Midbrain (tissue), 1 donor: ENCODE measurements around the gene RPS6KB1.
"Not testable (repeated sequence)": the region's sequence is repeated elsewhere in the genome, so short reads cannot be mapped to it uniquely, and the experiment has no call there.

Experiments used
- DNase-seq: peaks from one replicate; lab custom pipeline; 2025; lab: John Stamatoyannopoulos, UW

The RPS6KB1 gene

GRCh38 chr17:59872351-59872750, 20.6 kb upstream of the RPS6KB1 start:
- no peak for DNase-seq

GRCh38 chr17:59873414-59873813, 19.5 kb upstream of the RPS6KB1 start:
- DNase-seq, result not testable (repeated sequence)

- DNase-seq, result no peak
Measured at GRCh38 chr17:59874376-59874775, 18.5 kb upstream of the RPS6KB1 start.

DNA sequence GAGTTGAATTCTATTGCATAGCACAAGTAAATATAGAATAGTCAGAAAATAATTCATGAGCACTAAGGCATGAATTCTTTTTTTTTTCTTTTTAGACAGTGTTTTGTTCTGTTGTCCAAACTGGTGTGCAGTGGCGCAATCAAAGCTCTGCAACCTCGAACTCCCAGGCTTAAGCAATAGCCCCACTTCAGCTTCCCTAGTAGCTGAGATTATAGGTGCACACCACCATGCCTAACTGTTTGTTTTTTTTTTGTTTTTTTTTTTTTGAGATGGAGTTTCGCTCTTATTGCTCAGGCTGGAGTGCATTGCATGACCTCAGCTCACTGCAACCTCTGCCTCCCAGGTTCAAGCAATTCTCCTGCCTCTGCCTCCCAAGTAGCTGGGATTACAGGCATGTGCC, 16.8 kb upstream of the RPS6KB1 start:
- no peak for DNase-seq

GRCh38 chr17:59877965-59878364, 15.0 kb upstream of the RPS6KB1 start:
- no peak for DNase-seq

- DNase-seq, result no peak
Measured at GRCh38 chr17:59878624-59879023, 14.3 kb upstream of the RPS6KB1 start.

- DNase-seq, result no peak
Measured at GRCh38 chr17:59884861-59885260, 8.1 kb upstream of the RPS6KB1 start.

DNA sequence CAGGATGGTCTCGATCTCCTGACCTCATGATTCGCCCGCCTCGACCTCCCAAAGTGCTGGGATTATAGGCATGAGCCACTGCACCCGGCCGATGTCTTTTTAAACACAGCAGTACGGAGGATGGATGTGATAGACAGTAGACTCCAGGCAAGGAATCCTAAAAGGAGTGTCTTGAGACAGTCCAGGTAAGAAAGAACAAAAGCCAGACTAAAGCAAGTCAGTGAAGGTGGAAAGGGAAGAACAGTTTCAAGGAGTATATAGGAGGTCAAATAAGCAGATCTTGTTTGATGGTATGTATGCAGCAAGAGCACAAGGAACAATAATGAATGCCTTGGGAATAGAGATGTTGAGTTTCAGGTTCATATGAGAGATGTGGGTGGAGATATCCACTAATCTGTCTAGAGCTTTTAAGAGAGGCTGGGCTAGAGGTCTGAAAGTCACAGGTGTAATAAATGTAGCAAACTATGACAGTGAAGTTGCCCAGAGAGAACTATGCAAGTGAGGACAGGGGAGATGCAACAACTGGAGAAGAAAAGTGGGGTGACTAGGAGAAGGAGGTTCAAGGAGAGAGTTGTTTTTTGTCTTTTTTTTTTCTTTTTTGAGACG, 4.7 kb upstream of the RPS6KB1 start:
- no peak for DNase-seq

GRCh38 chr17:59890720-59891119, 2.2 kb upstream of the RPS6KB1 start:
- DNase-seq, result no peak

DNA sequence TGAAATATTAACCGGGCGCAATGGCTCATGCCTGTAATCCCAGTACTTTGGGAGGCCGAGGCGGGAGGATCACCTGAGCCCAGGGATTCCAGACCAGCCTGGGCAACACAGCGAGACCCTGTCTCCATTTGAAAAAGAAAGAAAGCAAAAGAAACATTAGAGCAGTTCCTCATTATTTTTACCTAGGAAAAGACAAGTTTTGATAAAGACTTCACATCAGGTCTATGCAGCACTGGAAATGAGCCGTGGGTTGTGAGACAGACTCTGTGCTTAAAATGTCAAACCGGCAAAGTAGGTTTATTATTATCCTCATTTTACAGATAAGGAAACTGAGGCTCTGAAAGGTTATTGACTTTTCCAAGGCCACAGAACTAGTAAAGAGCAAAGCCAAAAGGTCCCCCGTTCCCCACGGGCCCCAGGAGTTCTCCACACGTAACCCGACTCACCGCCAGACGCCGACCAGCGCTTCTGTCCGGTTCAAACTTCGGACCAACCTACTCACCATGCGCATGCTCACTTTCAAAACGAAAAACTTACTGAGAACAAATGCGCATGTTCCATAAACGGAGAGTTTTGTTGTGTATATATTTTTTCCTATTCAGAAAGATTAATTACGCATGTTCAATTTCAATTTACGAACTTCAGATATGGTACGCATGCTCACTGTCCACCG, 534 bp upstream of the RPS6KB1 start:
- no peak for DNase-seq

- DNase-seq, result no peak
Measured at GRCh38 chr17:59893676-59894100, 767 bp downstream of the RPS6KB1 start.

DNA sequence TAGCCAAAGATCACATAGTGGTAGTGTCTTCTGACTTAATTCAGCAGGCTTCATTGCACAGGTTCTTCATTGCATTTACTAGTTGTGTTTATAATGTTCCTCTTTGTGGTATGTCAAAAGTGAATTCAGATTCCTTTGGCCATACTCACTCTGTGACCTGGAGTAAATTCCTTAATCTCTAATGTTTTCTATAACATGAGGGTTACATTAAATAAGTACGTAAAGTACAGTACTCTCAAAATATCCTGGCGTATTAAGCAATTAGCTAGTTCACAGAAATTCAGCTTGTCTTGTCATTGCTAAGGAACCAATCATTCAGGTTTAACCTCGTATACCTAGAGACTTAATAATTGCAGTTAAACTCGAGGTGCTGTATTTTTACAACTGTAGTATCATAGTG, 4.2 kb downstream of the RPS6KB1 start:
- DNase-seq, result no peak

DNA sequence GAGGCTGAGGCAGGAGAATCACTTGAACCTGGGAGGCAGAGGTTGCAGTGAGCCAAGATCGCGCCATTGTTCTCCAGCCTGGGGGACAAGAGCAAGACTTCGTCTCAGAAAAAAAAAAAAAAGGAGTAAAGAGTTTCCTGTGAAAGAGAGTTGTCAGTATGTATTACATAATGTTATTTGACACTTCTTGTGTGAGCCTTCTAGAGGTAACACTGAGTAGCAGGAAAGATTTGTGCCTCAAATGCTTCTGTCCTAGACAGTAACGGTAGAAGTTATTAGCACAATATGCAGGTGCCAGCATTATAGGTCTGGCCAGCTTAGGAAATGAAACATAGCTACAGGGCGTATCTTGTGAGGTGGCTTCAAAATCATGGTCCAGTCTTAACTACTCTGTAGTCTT, 6.2 kb downstream of the RPS6KB1 start:
- no peak for DNase-seq

- no peak for DNase-seq
Measured at GRCh38 chr17:59901604-59902003, 8.7 kb downstream of the RPS6KB1 start.

- DNase-seq, result no peak
Measured at GRCh38 chr17:59903455-59903854, 10.5 kb downstream of the RPS6KB1 start.

GRCh38 chr17:59907467-59907866, 14.5 kb downstream of the RPS6KB1 start:
- DNase-seq, result no peak

DNA sequence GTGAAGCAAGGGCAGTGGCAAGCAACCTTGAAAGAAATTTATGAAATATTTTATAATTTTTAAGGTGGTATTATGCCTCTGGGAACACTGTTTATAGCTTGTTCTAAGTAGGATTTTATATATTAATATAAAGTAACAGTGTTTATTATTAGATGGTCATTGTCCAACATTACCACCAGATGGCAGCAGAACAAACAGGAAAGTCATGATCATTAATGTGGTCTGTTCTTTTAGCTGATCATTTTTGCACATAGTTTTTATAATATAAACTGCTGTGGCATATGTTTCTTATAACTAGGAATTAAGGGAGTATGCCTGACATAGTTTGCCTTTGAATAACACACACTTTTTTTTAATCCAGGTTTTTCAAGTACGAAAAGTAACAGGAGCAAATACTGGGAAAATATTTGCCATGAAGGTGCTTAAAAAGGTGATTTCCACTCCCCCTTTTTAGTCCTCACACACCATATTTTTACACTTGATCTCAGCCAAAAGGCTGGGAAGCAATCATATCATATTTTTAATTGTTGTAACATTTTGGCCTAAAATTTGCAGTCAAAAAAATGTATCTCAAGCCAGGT, 21.4 kb downstream of the RPS6KB1 start:
- peak; percentile 21 for DNase-seq

GRCh38 chr17:59916446-59916845, 23.5 kb downstream of the RPS6KB1 start:
- DNase-seq, result no peak

DNA sequence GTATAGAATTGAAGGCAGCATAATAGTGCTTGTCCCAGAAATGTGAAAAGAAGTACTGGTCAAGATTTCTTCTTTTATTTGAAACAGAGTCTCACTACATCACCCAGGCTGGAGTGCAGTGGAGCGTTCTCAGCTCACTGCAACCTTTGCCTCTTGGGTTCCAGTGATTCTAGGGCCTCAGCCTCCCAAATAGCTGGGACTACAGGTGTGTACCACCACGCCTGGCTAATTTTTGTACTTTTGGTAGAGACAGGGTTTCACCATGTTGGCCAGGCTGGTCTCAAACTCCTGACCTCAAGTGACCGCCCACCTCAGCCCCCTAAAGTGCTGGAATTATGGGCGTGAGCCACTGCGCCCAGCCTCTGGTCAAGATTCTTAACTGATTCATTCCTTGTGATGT, 27.7 kb downstream of the RPS6KB1 start:
- DNase-seq, result not testable (repeated sequence)

- DNase-seq, result not testable (repeated sequence)
Measured at GRCh38 chr17:59930121-59930520, 37.2 kb downstream of the RPS6KB1 start.

DNA sequence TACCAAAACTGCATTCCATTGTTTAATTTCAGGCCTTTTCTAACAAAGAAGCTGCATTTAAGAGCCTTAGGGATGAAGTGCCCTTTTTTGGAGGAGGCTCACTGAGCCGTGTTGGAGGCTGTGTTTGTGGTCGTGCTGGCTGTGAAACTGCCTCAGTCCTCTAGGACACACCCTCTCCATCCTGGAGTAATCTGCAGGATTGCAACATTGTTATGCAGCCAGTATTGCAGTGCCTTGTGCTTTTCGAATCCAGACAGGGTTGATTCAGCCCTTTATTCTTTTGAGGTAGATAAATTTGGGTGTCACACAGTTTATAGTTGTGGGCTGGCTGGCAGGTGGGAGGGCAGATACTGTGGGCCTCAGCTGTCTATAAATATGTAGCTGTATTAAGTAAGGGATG, 37.8 kb downstream of the RPS6KB1 start:
- not testable (repeated sequence) for DNase-seq

GRCh38 chr17:59933317-59933716, 40.4 kb downstream of the RPS6KB1 start:
- not testable (repeated sequence) for DNase-seq

DNA sequence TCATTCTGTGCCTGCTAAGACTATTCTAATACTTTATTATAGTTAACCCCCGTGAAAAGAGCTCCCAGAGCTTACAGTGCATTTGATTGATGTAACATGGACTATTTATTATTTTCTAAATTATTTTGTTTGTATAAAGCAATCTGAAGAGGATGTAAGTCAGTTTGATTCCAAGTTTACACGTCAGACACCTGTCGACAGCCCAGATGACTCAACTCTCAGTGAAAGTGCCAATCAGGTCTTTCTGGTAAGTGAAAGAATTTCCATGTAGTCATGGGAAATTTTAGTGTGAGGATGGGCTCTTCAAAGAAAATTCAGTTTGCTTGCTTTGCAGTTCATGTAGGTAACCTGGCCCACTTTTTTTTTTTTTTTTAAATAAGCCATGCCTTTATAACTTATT, 47.8 kb downstream of the RPS6KB1 start:
- not testable (repeated sequence) for DNase-seq

GRCh38 chr17:59941131-59941530, 48.2 kb downstream of the RPS6KB1 start:
- DNase-seq, result no peak
